NB4 (cell line): ENCODE data around the gene POP4.

Experiments used
- CTCF ChIP-seq: IDR thresholded peaks from one replicate; pipeline ENCODE4 v1.5.1; 2012; ENCODE audit warnings: low read depth, low read length
- MAX ChIP-seq: IDR thresholded peaks from 2 replicates; pipeline ENCODE4 v1.6.1; 2011; ENCODE audit warnings: low read depth, low read length
- POLR2A ChIP-seq: IDR thresholded peaks from 2 replicates; pipeline ENCODE4 v1.6.1; 2011; ENCODE audit warnings: mild to moderate bottlenecking; ENCODE audit not compliant: insufficient read length; ENCODE audit errors: extremely low read depth

GRCh38 chr19:29643361-29643935, 37.4 kb downstream of the POP4 start:
- TF ChIP-seq POLR2A, result no peak
- TF ChIP-seq CTCF, result no peak
- no peak for TF ChIP-seq MAX
